GM21737 (cell line): ENCODE results near the gene MESP1.

ENCODE experiments used
- ATAC-seq: cut with Tn5 transposase; IDR thresholded peaks from one replicate; pipeline ENCODE4 v1.9.1; 2021; ENCODE audit warnings: mild to moderate bottlenecking, moderate library complexity; ENCODE audit not compliant: unreplicated experiment

The MESP1 gene

GRCh38 chr15:89732451-89733172, 18.4 kb downstream of the MESP1 start:
- no peak for ATAC-seq

GRCh38 chr15:89731275-89731674, 19.8 kb downstream of the MESP1 start:
- ATAC-seq: no peak

- no peak for ATAC-seq
These were observed 22.8 kb downstream of the MESP1 start for GRCh38 chr15:89728254-89728653.

GRCh38 chr15:89725064-89725463, 26.0 kb downstream of the MESP1 start:
- ATAC-seq: no peak

- ATAC-seq: no peak
These were observed 26.4 kb downstream of the MESP1 start for GRCh38 chr15:89724621-89725020.

- ATAC-seq: no peak
These were observed 28.0 kb downstream of the MESP1 start for GRCh38 chr15:89723031-89723430.

GRCh38 chr15:89714775-89715174, 36.3 kb downstream of the MESP1 start:
- no peak for ATAC-seq

GRCh38 chr15:89707577-89707976, 43.5 kb downstream of the MESP1 start:
- ATAC-seq: no peak

GRCh38 chr15:89704411-89704810, 46.6 kb downstream of the MESP1 start:
- ATAC-seq: no peak
